ENCODE measurements around the gene DEFB115. TPM values are rescaled to one million over a fixed set of nuclear protein-coding genes. Genes with fewer than 3 reads are reported as not detected.

Gene DEFB115
- total and polyA plus RNA-seq, 2 of the 8 experiments (the other 6 are each of a cell fraction or from before 2014, with no cell fraction given) = not detected

DNA sequence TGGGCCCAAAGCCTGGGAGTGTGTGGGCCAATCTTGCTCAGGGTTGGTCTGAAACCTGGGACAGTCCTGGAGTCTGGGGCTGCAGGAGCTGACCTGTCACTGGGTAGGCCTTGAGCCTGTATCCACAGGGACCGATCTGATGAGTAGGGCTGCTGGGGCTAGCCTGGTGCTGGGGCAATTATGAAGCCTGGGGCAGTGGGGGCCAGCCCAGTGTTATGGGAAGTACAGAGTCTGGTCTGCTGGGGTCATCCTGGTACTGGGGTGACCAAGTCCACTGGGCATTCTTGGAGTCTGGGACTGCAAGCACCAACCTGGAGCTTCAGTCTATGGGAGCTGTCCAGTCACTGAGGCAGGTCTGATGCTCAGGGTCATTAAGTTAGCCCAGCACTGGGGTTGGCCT lies 20.7 kb downstream of the DEFB115 start (continued):
- TF ChIP-seq JUND (IDR thresholded peaks at IDR 0.05; ENCODE audit: low read length) (no peak), SIX5 (IDR thresholded peaks at IDR 0.05; ENCODE audit: low read depth, low read length) (no peak), GTF2F1 (IDR thresholded peaks at IDR 0.05; ENCODE audit: borderline replicate concordance, low read depth, low read length) (no peak), BRCA1 (IDR thresholded peaks at IDR 0.05; ENCODE audit: low read depth, low read length) (no peak), PHF8 (conservative IDR thresholded peaks at IDR 0.05; ENCODE audit: low read depth, low read length) (no peak), RFX5 (IDR thresholded peaks at IDR 0.05; ENCODE audit: borderline replicate concordance, low read depth, low read length) (no peak), SP1 (IDR thresholded peaks at IDR 0.05; ENCODE audit: low read depth, low read length) (no peak), POLR2A (IDR thresholded peaks at IDR 0.05; ENCODE audit: control extremely low read depth in 1 of 2, low read depth in 2 of 2, low read length in 2 of 2) (no peak), CREB1 (IDR thresholded peaks at IDR 0.05) (no peak), EP300 (IDR thresholded peaks at IDR 0.05; ENCODE audit: borderline replicate concordance in 1 of 2, low read depth in 2 of 2, low read length in 2 of 2) (no peak), CBX8 (IDR thresholded peaks at IDR 0.05; ENCODE audit: borderline replicate concordance, low read depth, low read length) (no peak), POLR2AphosphoS5 (IDR thresholded peaks at IDR 0.05; ENCODE audit: low read depth, low read length) (no peak), SUZ12 (IDR thresholded peaks at IDR 0.05; ENCODE audit: low read length) (no peak), RNF2 (IDR thresholded peaks at IDR 0.05; ENCODE audit: borderline replicate concordance, low read depth, low read length, missing control alignments, poor library complexity, severe bottlenecking) (no peak), SIN3A (conservative IDR thresholded peaks at IDR 0.05 in 1 of 2, IDR thresholded peaks at IDR 0.05 in 1 of 2; ENCODE audit: low read depth in 1 of 2, low read length in 2 of 2) (no peak), GABPA (IDR thresholded peaks at IDR 0.05; ENCODE audit: borderline replicate concordance, insufficient read depth, low read length) (no peak)
- TF ChIP-seq, protein P1, sequence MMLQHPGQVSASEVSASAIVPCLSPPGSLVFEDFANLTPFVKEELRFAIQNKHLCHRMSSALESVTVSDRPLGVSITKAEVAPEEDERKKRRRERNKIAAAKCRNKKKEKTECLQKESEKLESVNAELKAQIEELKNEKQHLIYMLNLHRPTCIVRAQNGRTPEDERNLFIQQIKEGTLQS (IDR thresholded peaks at IDR 0.05; ENCODE audit: insufficient read depth, low read depth, low read length) = no peak
